Retina (tissue), 1 donor: ENCODE results near the gene PCDHB7.
"Not testable (repeated sequence)": the region's sequence is repeated elsewhere in the genome, so short reads cannot be mapped to it uniquely, and the experiment has no call there.

Experiments used
- DNase-seq: peaks from one replicate; pipeline ENCODE4 v3.0.0-alpha.2; 2016

PCDHB7 gene

GRCh38 chr5:141225421-141225820 is 53.0 kb downstream of the PCDHB7 start:
- not testable (repeated sequence) for DNase-seq
